ENCODE results near the gene ABCA4. TPM values are rescaled to one million over a fixed set of nuclear protein-coding genes. Genes with fewer than 3 reads are reported as not detected.

The ABCA4 gene
- total RNA-seq, 2 donors from 2014 or later, result 0.41 to 0.85 TPM

DNA sequence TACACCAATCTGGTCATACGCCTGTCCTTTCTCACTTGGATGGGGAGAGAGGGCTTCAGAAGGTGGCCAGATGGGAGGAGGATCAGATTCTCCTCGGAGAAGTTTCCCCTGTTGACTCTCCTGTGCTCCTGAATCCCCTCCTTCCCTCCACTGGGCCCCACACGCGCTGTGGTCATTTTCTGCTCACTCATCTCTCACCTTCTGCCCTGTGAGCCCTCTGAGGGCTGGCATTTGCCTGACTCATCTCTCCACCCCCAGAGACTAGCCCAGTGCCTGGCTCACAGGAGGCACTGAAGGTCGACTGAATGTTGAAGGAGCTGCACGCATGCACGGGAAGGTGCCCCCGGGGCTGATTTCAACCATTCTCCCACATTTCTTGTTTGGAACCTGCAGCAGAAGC, 14.2 kb downstream of the ABCA4 start:
- Histone ChIP-seq H3K4me1 (replicated peaks) (peaks cover 2% of the 10 kb centered on the region), H3K27me3 (replicated peaks; ENCODE audit: insufficient read depth) (no peaks in the 10 kb centered on the region), H3K4me3 (no peak overlapping the region), H3K9me3 (no peaks in the 10 kb centered on the region), H3K36me3 (no peaks in the 10 kb centered on the region), H3K27ac (no peak overlapping the region)
- no peak for DNase-seq (ENCODE audit: low spot score)
- intact Hi-C loops (cut with DNase I), result no loop called here
- 85% methylated on average over 8 of the region's 8 CpGs for WGBS
- TF ChIP-seq, protein P1, sequence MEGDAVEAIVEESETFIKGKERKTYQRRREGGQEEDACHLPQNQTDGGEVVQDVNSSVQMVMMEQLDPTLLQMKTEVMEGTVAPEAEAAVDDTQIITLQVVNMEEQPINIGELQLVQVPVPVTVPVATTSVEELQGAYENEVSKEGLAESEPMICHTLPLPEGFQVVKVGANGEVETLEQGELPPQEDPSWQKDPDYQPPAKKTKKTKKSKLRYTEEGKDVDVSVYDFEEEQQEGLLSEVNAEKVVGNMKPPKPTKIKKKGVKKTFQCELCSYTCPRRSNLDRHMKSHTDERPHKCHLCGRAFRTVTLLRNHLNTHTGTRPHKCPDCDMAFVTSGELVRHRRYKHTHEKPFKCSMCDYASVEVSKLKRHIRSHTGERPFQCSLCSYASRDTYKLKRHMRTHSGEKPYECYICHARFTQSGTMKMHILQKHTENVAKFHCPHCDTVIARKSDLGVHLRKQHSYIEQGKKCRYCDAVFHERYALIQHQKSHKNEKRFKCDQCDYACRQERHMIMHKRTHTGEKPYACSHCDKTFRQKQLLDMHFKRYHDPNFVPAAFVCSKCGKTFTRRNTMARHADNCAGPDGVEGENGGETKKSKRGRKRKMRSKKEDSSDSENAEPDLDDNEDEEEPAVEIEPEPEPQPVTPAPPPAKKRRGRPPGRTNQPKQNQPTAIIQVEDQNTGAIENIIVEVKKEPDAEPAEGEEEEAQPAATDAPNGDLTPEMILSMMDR (IDR thresholded peaks at IDR 0.05), result no peak
- no peak for TF ChIP-seq POLR2A (IDR thresholded peaks at IDR 0.05)
- TF ChIP-seq POLR2AphosphoS5 (IDR thresholded peaks at IDR 0.05), result no peak

DNA sequence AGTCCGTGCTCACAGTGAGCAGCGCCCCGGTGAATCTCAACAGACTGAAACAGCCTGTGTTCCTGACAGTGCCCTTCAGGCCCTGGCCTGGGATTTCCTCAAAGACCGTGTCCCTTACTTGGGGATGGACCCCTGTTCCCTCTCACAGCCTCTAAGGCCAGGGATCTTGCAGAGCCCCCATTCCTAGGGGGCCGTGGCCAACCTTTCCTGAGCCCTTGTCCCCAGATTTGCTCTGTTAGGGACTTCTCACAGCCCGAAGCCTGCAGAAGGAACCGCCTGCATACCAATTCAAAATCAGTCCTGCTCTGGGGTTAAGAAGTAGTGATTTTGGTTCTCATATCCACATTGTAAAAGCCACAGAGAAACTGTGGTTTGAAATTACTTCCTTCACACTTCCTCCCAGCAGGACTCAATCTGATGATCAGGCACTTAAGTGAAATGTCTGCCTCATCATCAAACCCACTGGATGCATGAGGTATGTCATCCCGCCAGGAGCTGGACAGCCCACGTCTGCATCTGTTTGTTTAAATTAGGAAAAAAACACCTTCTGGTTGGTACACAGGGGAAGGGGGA, 14.9 kb downstream of the ABCA4 start:
- Histone ChIP-seq H3K4me3 (no peak overlapping the region), H3K36me3 (no peaks in the 10 kb centered on the region), H3K27ac (no peak overlapping the region), H3K4me1 (replicated peaks) (peaks cover 3% of the 10 kb centered on the region), H3K27me3 (replicated peaks; ENCODE audit: insufficient read depth) (no peaks in the 10 kb centered on the region), H3K9me3 (no peaks in the 10 kb centered on the region)
- intact Hi-C loops (cut with DNase I), result no loop called here
- TF ChIP-seq POLR2AphosphoS5 (IDR thresholded peaks at IDR 0.05), result no peak
- TF ChIP-seq POLR2A (IDR thresholded peaks at IDR 0.05), result no peak
- TF ChIP-seq, protein P1 (IDR thresholded peaks at IDR 0.05), result no peak
- 74% methylated on average over 9 of the region's 9 CpGs for WGBS
- no peak for DNase-seq (ENCODE audit: low spot score)

DNA sequence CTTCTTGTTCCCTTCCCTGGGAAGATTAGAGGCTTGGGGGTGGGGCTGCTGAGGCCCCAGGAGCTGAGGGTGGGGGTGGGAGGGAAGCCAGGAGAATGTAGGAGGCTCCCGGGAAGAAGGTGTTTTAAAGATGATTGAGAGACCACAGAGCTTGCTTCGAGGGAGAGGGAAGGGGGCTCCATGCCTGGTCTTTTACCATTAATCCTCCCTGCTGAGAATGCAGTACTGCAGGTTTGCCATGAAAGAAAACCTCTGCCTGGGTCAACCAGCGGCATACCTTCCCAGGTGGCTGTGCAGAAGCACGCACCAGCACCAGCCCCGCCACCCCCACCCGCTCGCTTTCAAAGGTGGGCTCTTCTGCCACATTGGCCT, 15.4 kb downstream of the ABCA4 start:
- intact Hi-C loops (cut with DNase I), result no loop called here
- DNase-seq (ENCODE audit: low spot score), result no peak
- Histone ChIP-seq H3K27me3 (replicated peaks; ENCODE audit: insufficient read depth) (no peaks in the 10 kb centered on the region), H3K4me1 (replicated peaks) (peaks cover 7% of the 10 kb centered on the region), H3K4me3 (no peak overlapping the region), H3K9me3 (no peaks in the 10 kb centered on the region), H3K36me3 (no peaks in the 10 kb centered on the region), H3K27ac (no peak overlapping the region)
- TF ChIP-seq, protein P1 (IDR thresholded peaks at IDR 0.05), result no peak
- TF ChIP-seq POLR2AphosphoS5 (IDR thresholded peaks at IDR 0.05) (no peak), POLR2A (IDR thresholded peaks at IDR 0.05) (no peak)
- WGBS, result 55% methylated on average over 7 of the region's 7 CpGs

DNA sequence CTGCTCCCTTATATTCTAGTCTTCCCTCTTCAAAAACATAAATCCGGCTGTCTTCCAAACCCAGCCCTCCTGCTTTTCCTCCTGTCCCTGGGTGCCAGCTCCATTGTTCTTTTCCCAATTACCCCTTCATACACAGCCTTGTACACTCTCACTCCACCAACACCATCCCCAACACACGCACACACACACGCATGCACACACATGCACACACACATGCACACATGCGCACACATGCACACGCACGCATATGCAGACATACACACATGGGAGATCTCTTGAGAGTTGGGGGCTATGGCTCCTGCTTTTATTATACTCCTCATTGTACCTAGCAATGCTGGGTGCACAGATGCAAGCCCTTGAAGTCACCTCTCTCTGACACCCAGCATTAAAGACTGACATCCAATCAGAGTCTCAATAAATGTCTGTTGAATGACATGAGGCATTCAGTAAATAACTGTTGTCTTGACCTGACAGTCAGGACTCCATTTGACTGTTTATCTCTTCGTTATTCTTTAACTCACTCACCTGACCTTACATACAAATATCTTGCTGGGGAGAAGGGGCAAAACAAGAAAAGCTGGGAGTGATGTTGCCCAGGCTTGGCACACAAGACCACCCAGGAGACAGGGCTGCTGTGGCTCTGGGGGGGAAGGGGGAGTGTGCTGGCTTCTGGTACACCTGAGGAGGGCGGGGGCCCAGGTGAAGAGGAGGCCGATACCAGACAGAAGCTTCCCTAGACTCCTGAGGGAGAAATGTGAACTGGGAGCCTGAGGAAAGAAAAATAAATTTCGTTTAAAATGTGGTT, 16.0 kb downstream of the ABCA4 start:
- intact Hi-C loops (cut with DNase I), result no loop called here
- no peak overlapping the region for H3K27ac ChIP-seq
- no peak for DNase-seq (ENCODE audit: low spot score)
- no peak overlapping the region for H3K4me3 ChIP-seq
- no peaks in the 10 kb centered on the region for H3K27me3 ChIP-seq (replicated peaks; ENCODE audit: insufficient read depth)
- no peaks in the 10 kb centered on the region for H3K9me3 ChIP-seq
- H3K4me1 ChIP-seq (replicated peaks), result peaks cover 7% of the 10 kb centered on the region
- WGBS, result 59% methylated on average over 10 of the region's 10 CpGs
- no peak for TF ChIP-seq POLR2AphosphoS5 (IDR thresholded peaks at IDR 0.05)
- TF ChIP-seq, protein P1 (IDR thresholded peaks at IDR 0.05), result no peak
- no peak for TF ChIP-seq POLR2A (IDR thresholded peaks at IDR 0.05)
- H3K36me3 ChIP-seq, result no peaks in the 10 kb centered on the region
